Fibroblast of lung (primary cell): ENCODE results near the gene GRK3. TPM values are rescaled to one million over a fixed set of nuclear protein-coding genes. Genes with fewer than 3 reads are reported as not detected.

Experiments
- DNase-seq, 2 donors: peaks; one replicate each; pipeline versions ENCODE4 v3.0.0 to v3.0.0-alpha.2; 2010; ENCODE audit warnings: low read depth in 2 of 2
- H2AFZ ChIP-seq: 2 replicates; pipeline ENCODE4 v1.5.1; 2012; ENCODE audit warnings: low read length, control low read depth, inconsistent platforms
- H3K27ac ChIP-seq: 2 replicates; pipeline ENCODE4 v1.5.1; 2011; ENCODE audit warnings: low read length, control low read depth; ENCODE audit not compliant: insufficient read depth
- H3K27me3 ChIP-seq: 2 replicates; pipeline ENCODE4 v1.5.1; 2011; ENCODE audit warnings: mild to moderate bottlenecking, low read length; ENCODE audit not compliant: control insufficient read depth, insufficient read depth
- H3K36me3 ChIP-seq: 2 replicates; pipeline ENCODE4 v1.5.1; 2011; ENCODE audit warnings: low read length; ENCODE audit not compliant: control insufficient read depth, insufficient read depth
- H3K4me1 ChIP-seq: 2 replicates; pipeline ENCODE4 v1.5.1; 2011; ENCODE audit warnings: low read length; ENCODE audit not compliant: control insufficient read depth, insufficient read depth; ENCODE audit errors: extremely low read depth
- H3K4me2 ChIP-seq: 2 replicates; pipeline ENCODE4 v1.5.1; 2011; ENCODE audit warnings: low read length, control low read depth; ENCODE audit not compliant: insufficient read depth; ENCODE audit errors: extremely low read depth
- H3K4me3 ChIP-seq, 4 experiments: fragments of 200-600 bp in 1 of 4; sonication (generic) in 1 of 4; replicated peaks in 1 of 4; 2 replicates each; pipeline ENCODE4 v1.5.1; 2011 to 2016; ENCODE audit warnings: low read length in 4 of 4, low read depth in 3 of 4, mild to moderate bottlenecking in 3 of 4, control low read depth in 2 of 4, inconsistent platforms in 1 of 4, mixed read lengths in 1 of 4; ENCODE audit not compliant: insufficient read depth in 1 of 4; ENCODE audit errors: control extremely low read depth in 1 of 4
- H3K79me2 ChIP-seq: 2 replicates; pipeline ENCODE4 v1.5.1; 2012; ENCODE audit warnings: mild to moderate bottlenecking, low read length, inconsistent platforms; ENCODE audit not compliant: control insufficient read depth, insufficient read depth
- H3K9ac ChIP-seq: 2 replicates; pipeline ENCODE4 v1.5.1; 2011; ENCODE audit warnings: mild to moderate bottlenecking, low read length, control low read depth; ENCODE audit not compliant: insufficient read depth
- H3K9me3 ChIP-seq: 2 replicates; pipeline ENCODE4 v1.5.1; 2012; ENCODE audit warnings: low read depth, low read length; ENCODE audit not compliant: control insufficient read depth, insufficient read depth
- H4K20me1 ChIP-seq: 2 replicates; pipeline ENCODE4 v1.5.1; 2011; ENCODE audit warnings: low read length; ENCODE audit not compliant: control insufficient read depth, insufficient read depth; ENCODE audit errors: extremely low read depth
- CTCF ChIP-seq, 2 donors: IDR thresholded peaks in 1 of 2; conservative IDR thresholded peaks in 1 of 2; 1 replicate in 1 of 2; 2 replicates in 1 of 2; pipeline ENCODE4 v1.5.1; 2011 to 2012; ENCODE audit warnings: low read length in 2 of 2, control low read depth in 1 of 2, inconsistent platforms in 1 of 2, low read depth in 1 of 2, mild to moderate bottlenecking in 1 of 2
- EZH2 ChIP-seq: IDR thresholded peaks from 2 replicates; pipeline ENCODE4 v1.5.1; 2012; ENCODE audit warnings: low read length, control low read depth, mild to moderate bottlenecking; ENCODE audit errors: missing control alignments
- polyA plus RNA-seq, 2 donors: library from polyadenylated mRNA; depleted of rRNA in 1 of 2; stranded (reverse) in 1 of 2; unstranded in 1 of 2; fragments of >200 nt; gene quantifications; 2 replicates each; pipeline ENCODE4 v1.2.1, GENCODE V29; 2011 to 2012; ENCODE audit warnings: missing spikeins in 1 of 2
- total RNA-seq: library from RNA; depleted of rRNA; stranded (reverse); fragments of >200 nt; gene quantifications from 2 replicates; pipeline ENCODE4 v1.2.1, GENCODE V29; 2014

GRK3 gene
- total and polyA plus RNA-seq, 2 donors (not counting 1 experiment from before 2014, with no cell fraction given) = 1.6 to 1.7 TPM

GRCh38 chr22:25709758-25710157 is 145.3 kb downstream of the GRK3 start:
- no peak for TF ChIP-seq CTCF (conservative IDR thresholded peaks at IDR 0.05 in 1 of 2, IDR thresholded peaks at IDR 0.05 in 1 of 2; ENCODE audit: low read depth in 1 of 2, low read length in 2 of 2)
- TF ChIP-seq EZH2 = no peak
- H3K4me3 ChIP-seq = no peak overlapping the region
- no peak for DNase-seq
- H3K4me2 ChIP-seq = no peak overlapping the region
- no peaks in the 10 kb centered on the region for H3K79me2 ChIP-seq
- H3K9ac ChIP-seq = no peak overlapping the region
- H3K36me3 ChIP-seq = no peaks in the 10 kb centered on the region
- no peaks in the 10 kb centered on the region for H3K4me1 ChIP-seq
- H3K9me3 ChIP-seq = no peaks in the 10 kb centered on the region
- H3K27me3 ChIP-seq = no peaks in the 10 kb centered on the region
- H2AFZ ChIP-seq = no peak overlapping the region
- no peak overlapping the region for H3K27ac ChIP-seq
- H4K20me1 ChIP-seq = no peaks in the 10 kb centered on the region

GRCh38 chr22:25710501-25710900 is 146.0 kb downstream of the GRK3 start:
- H3K4me3 ChIP-seq = no peak overlapping the region
- no peak overlapping the region for H3K27ac ChIP-seq
- no peaks in the 10 kb centered on the region for H3K9me3 ChIP-seq
- TF ChIP-seq CTCF (conservative IDR thresholded peaks at IDR 0.05 in 1 of 2, IDR thresholded peaks at IDR 0.05 in 1 of 2; ENCODE audit: low read depth in 1 of 2, low read length in 2 of 2) (no peak), EZH2 (no peak)
- H3K36me3 ChIP-seq = no peaks in the 10 kb centered on the region
- H3K4me2 ChIP-seq = no peak overlapping the region
- no peaks in the 10 kb centered on the region for H3K4me1 ChIP-seq
- no peaks in the 10 kb centered on the region for H3K79me2 ChIP-seq
- H4K20me1 ChIP-seq = no peaks in the 10 kb centered on the region
- no peak overlapping the region for H2AFZ ChIP-seq
- no peak overlapping the region for H3K9ac ChIP-seq
- no peak for DNase-seq
- H3K27me3 ChIP-seq = no peaks in the 10 kb centered on the region

GRCh38 chr22:25711491-25711890 is 147.0 kb downstream of the GRK3 start:
- H3K9ac ChIP-seq = no peak overlapping the region
- H3K9me3 ChIP-seq = no peaks in the 10 kb centered on the region
- no peak overlapping the region for H3K4me3 ChIP-seq
- H2AFZ ChIP-seq = no peak overlapping the region
- H3K4me1 ChIP-seq = no peaks in the 10 kb centered on the region
- H3K27me3 ChIP-seq = no peaks in the 10 kb centered on the region
- TF ChIP-seq EZH2 (no peak), CTCF (conservative IDR thresholded peaks at IDR 0.05 in 1 of 2, IDR thresholded peaks at IDR 0.05 in 1 of 2; ENCODE audit: low read depth in 1 of 2, low read length in 2 of 2) (no peak)
- H3K79me2 ChIP-seq = no peaks in the 10 kb centered on the region
- no peak for DNase-seq
- no peak overlapping the region for H3K27ac ChIP-seq
- no peaks in the 10 kb centered on the region for H4K20me1 ChIP-seq
- H3K4me2 ChIP-seq = no peak overlapping the region
- H3K36me3 ChIP-seq = no peaks in the 10 kb centered on the region
